HEK293 (cell line): ENCODE measurements around the gene SEMG1.

Experiments used
- CTCF ChIA-PET: fragments of 350-600 bp; formaldehyde crosslinking; extraction: SDS; loops from one replicate; lab custom pipeline; 2021; ENCODE audit warnings: antibody characterized with exemption; lab: Yijun Ruan, JAX
- POLR2A ChIA-PET: fragments of 300-600 bp; formaldehyde crosslinking; extraction: SDS; loops from one replicate; lab custom pipeline; 2020; ENCODE audit warnings: antibody characterized with exemption, inconsistent platforms; lab: Yijun Ruan, JAX
- H3K27ac ChIP-seq: fragments of 200-500 bp; sonication (Bioruptor generic); 2 replicates; pipeline ENCODE4 v1.5.1; 2014; ENCODE audit warnings: low read depth, low read length, control low read depth, inconsistent platforms; ENCODE audit errors: extremely low read depth
- H3K36me3 ChIP-seq, 2 experiments: fragments of 200-500 bp in 1 of 2; sonication (Bioruptor generic) in 1 of 2; 1 replicate in 1 of 2; 2 replicates in 1 of 2; pipeline ENCODE4 v1.5.1; 2014 to 2017; ENCODE audit warnings: inconsistent platforms in 2 of 2, low read length in 2 of 2; ENCODE audit not compliant: control insufficient read depth in 2 of 2, insufficient read depth in 1 of 2
- H3K4me1 ChIP-seq: fragments of 200-500 bp; sonication (Bioruptor generic); 2 replicates; pipeline ENCODE4 v1.5.1; 2014; ENCODE audit warnings: mild to moderate bottlenecking, low read length, inconsistent platforms; ENCODE audit not compliant: control insufficient read depth, insufficient read depth
- H3K4me3 ChIP-seq: 2 replicates; pipeline ENCODE4 v1.5.1; 2011; ENCODE audit warnings: low read depth, mild to moderate bottlenecking, control low read depth, low read length, moderate library complexity
- H3K9me3 ChIP-seq: fragments of 200-500 bp; sonication (Bioruptor generic); 2 replicates; pipeline ENCODE4 v1.5.1; 2014; ENCODE audit warnings: low read depth, low read length, inconsistent platforms; ENCODE audit not compliant: control insufficient read depth, insufficient read depth
- GLIS2 ChIP-seq: fragments of 450-650 bp; formaldehyde crosslinking; IDR thresholded peaks from 2 replicates; pipeline ENCODE4 v1.5.1; 2016; ENCODE audit warnings: missing biosample characterization, missing genetic modification characterization
- KLF1 ChIP-seq: fragments of 450-650 bp; formaldehyde crosslinking; IDR thresholded peaks from 2 replicates; pipeline ENCODE4 v1.5.1; 2016; ENCODE audit warnings: missing biosample characterization, missing genetic modification characterization
- KLF17 ChIP-seq: fragments of 450-650 bp; formaldehyde crosslinking; IDR thresholded peaks from 2 replicates; pipeline ENCODE4 v1.5.1; 2016; ENCODE audit warnings: missing biosample characterization, missing genetic modification characterization
- KLF9 ChIP-seq: fragments of 450-650 bp; formaldehyde crosslinking; IDR thresholded peaks from 2 replicates; pipeline ENCODE4 v1.5.1; 2016; ENCODE audit warnings: missing biosample characterization, missing genetic modification characterization, low read depth
- PRDM1 ChIP-seq: fragments of 450-650 bp; formaldehyde crosslinking; IDR thresholded peaks from 2 replicates; pipeline ENCODE4; 2016; ENCODE audit warnings: missing biosample characterization, missing genetic modification characterization
- ZFP37 ChIP-seq: fragments of 450-650 bp; formaldehyde crosslinking; IDR thresholded peaks from 2 replicates; pipeline ENCODE4 v1.5.1; 2016; ENCODE audit warnings: missing biosample characterization, missing genetic modification characterization
- ZIC2 ChIP-seq: fragments of 450-650 bp; formaldehyde crosslinking; IDR thresholded peaks from 2 replicates; pipeline ENCODE4 v1.5.1; 2016; ENCODE audit warnings: missing biosample characterization, missing genetic modification characterization
- ZNF132 ChIP-seq: fragments of 450-650 bp; formaldehyde crosslinking; IDR thresholded peaks from 2 replicates; pipeline ENCODE4 v1.5.1; 2017; ENCODE audit warnings: missing biosample characterization, missing genetic modification characterization, borderline replicate concordance
- ZNF169 ChIP-seq: fragments of 450-650 bp; formaldehyde crosslinking; IDR thresholded peaks from 2 replicates; pipeline ENCODE4 v1.5.1; 2016; ENCODE audit warnings: missing biosample characterization, missing genetic modification characterization
- ZNF19 ChIP-seq: fragments of 450-650 bp; formaldehyde crosslinking; IDR thresholded peaks from 2 replicates; pipeline ENCODE4; 2016; ENCODE audit warnings: missing biosample characterization, missing genetic modification characterization, low read depth
- ZNF292 ChIP-seq: fragments of 450-650 bp; formaldehyde crosslinking; IDR thresholded peaks from 2 replicates; pipeline ENCODE4 v1.5.1; 2016; ENCODE audit warnings: low read depth, missing biosample characterization, missing genetic modification characterization, borderline replicate concordance
- ZNF354C ChIP-seq: fragments of 450-650 bp; formaldehyde crosslinking; IDR thresholded peaks from 2 replicates; pipeline ENCODE4 v1.5.1; 2016; ENCODE audit warnings: missing biosample characterization, missing genetic modification characterization, low read depth, borderline replicate concordance
- ZNF423 ChIP-seq: fragments of 450-650 bp; formaldehyde crosslinking; IDR thresholded peaks from 2 replicates; pipeline ENCODE4 v1.5.1; 2016; ENCODE audit warnings: missing biosample characterization, missing genetic modification characterization
- ZNF488 ChIP-seq: fragments of 450-650 bp; formaldehyde crosslinking; IDR thresholded peaks from 2 replicates; pipeline ENCODE4 v1.5.1; 2016; ENCODE audit warnings: missing biosample characterization, missing genetic modification characterization
- ZNF555 ChIP-seq: fragments of 450-650 bp; formaldehyde crosslinking; conservative IDR thresholded peaks from 2 replicates; pipeline ENCODE4 v1.5.1; 2017; ENCODE audit warnings: missing biosample characterization, mild to moderate bottlenecking, missing genetic modification characterization, inconsistent platforms
- ZNF571 ChIP-seq: fragments of 450-650 bp; formaldehyde crosslinking; IDR thresholded peaks from 2 replicates; pipeline ENCODE4 v1.5.0; 2017; ENCODE audit warnings: missing biosample characterization, missing genetic modification characterization
- ZNF610 ChIP-seq: fragments of 450-650 bp; formaldehyde crosslinking; IDR thresholded peaks from 2 replicates; pipeline ENCODE4 v1.5.1; 2016; ENCODE audit warnings: missing biosample characterization, missing genetic modification characterization, borderline replicate concordance
- ZNF692 ChIP-seq: fragments of 450-650 bp; formaldehyde crosslinking; IDR thresholded peaks from 2 replicates; pipeline ENCODE4 v1.5.1; 2016; ENCODE audit warnings: missing biosample characterization, missing genetic modification characterization
- ZSCAN30 ChIP-seq: fragments of 450-650 bp; IDR thresholded peaks from 2 replicates; pipeline ENCODE4 v1.5.1; 2018; ENCODE audit warnings: missing biosample characterization, mild to moderate bottlenecking, missing genetic modification characterization, moderate library complexity
- ZSCAN5A ChIP-seq: fragments of 450-650 bp; formaldehyde crosslinking; IDR thresholded peaks from 2 replicates; pipeline ENCODE4 v1.5.1; 2016; ENCODE audit warnings: missing biosample characterization, missing genetic modification characterization

Gene SEMG1

GRCh38 chr20:45251884-45252560 is 45.2 kb downstream of the SEMG1 start (continued):
- TF ChIP-seq ZNF571 (tag by site-specific recombination) = no peak
- TF ChIP-seq ZNF354C (tag by site-specific recombination) = no peak

- TF ChIP-seq ZIC2 (no peak), ZNF488 (tag by site-specific recombination) (no peak)
- Histone ChIP-seq H3K4me3 (no peak overlapping the region), H3K9me3 (no peaks in the 10 kb centered on the region), H3K4me1 (peaks cover 5% of the 10 kb centered on the region), H3K27ac (no peak overlapping the region), H3K36me3 (no peaks in the 10 kb centered on the region)
- POLR2A ChIA-PET = no interaction called here
- CTCF ChIA-PET = interaction anchor here (0.6 to 0.7 kb wide), 3 partner anchors 43 to 1132 kb away, joined by 4 to 6 read pairs (median 5); no protein-coding TSS in a partner anchor
Observed at GRCh38 chr20:45253261-45253660, 46.4 kb downstream of the SEMG1 start.

GRCh38 chr20:45254383-45255262 is 47.8 kb downstream of the SEMG1 start, which contains the start of gene SLPI:
SLPI (minus strand) TSS chr20:45254564; CDS start chr20:45254543, 21 bp downstream.
- H3K4me3 ChIP-seq = no peak within 1 kb of the TSS

GRCh38 chr20:45257161-45257560 is 50.3 kb downstream of the SEMG1 start:
- POLR2A ChIA-PET = no interaction called here
- no peak overlapping the region for H3K4me3 ChIP-seq
- no peaks in the 10 kb centered on the region; the same call in 1 of the 2 replicates for H3K4me1 ChIP-seq
- no peak for TF ChIP-seq ZNF423
- TF ChIP-seq ZNF19 = no peak
- TF ChIP-seq ZSCAN5A (tag by site-specific recombination) = no peak
- TF ChIP-seq PRDM1 (tag by site-specific recombination) = no peak
- TF ChIP-seq, all 188 proteins: peak for 0
- Histone ChIP-seq H3K36me3 (no peaks in the 10 kb centered on the region), H3K9me3 (no peaks in the 10 kb centered on the region), H3K27ac (no peak overlapping the region)
- CTCF ChIA-PET = interaction anchor here (1.1 kb wide), 1 partner anchor 31 kb away, joined by 3 read pairs; no protein-coding TSS in a partner anchor

More at GRCh38 chr20:45254383-45255262, 47.8 kb downstream of the SEMG1 start, which contains the start of gene SLPI:
- POLR2A ChIA-PET = interaction anchor here (0.5 kb wide), 1 partner anchor 23 kb away, joined by 4 read pairs; no protein-coding TSS in a partner anchor
- no peaks in the 10 kb centered on the region; the same call in 1 of the 2 replicates for H3K4me1 ChIP-seq
- no peak within 1 kb of the TSS for H3K27ac ChIP-seq
- CTCF ChIA-PET = interaction anchor here (0.8 to 2.0 kb wide), 8 partner anchors 9 to 158 kb away, joined by 3 to 8 read pairs (median 4); no protein-coding TSS in a partner anchor
- no peaks in the 10 kb centered on the region for H3K9me3 ChIP-seq
- no peaks in the 10 kb centered on the region for H3K36me3 ChIP-seq
- TF ChIP-seq ZFP37 (tag by site-specific recombination) (no peak), ZNF19 (no peak), ZNF132 (no peak), KLF1 (peak; percentile 79), ZNF692 (tag by site-specific recombination) (peak; percentile 54), ZNF610 (tag by site-specific recombination) (no peak), KLF17 (tag by site-specific recombination) (no peak), GLIS2 (tag by site-specific recombination) (no peak), KLF9 (tag by site-specific recombination) (no peak), ZSCAN30 (tag by site-specific recombination) (no peak), ZNF555 (tag by site-specific recombination) (no peak), ZNF169 (no peak), ZNF292 (tag by site-specific recombination) (no peak)
- TF ChIP-seq, all 188 proteins: peak for 2
